GM12872 (cell line): Measurements from ENCODE around the gene CLASRP.

Source experiments
- TF ChIP-seq, protein P1 (sequence below): IDR thresholded peaks from 3 replicates; pipeline ENCODE4 v1.5.1; 2011; ENCODE audit warnings: low read depth, mild to moderate bottlenecking, low read length, moderate library complexity; ENCODE audit not compliant: insufficient read depth

CLASRP gene

DNA sequence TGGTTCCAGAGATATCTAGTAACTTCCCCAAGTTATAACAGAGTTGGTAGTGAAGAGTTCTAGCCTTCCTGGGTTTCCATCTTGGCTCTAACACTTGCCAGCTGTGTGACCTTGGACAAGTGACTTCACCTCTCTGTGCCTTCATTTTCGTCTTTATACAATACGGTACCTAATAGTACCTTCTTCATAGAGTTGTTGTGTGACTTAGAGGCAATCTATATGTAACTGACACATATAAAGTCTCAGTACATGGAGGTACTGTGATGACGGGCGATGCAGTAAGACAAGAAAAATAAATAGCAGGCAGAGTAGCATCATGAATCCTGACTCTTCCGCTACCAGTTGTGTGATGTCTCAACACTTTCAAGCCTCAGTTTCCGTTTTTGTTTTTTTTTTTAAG is 8.0 kb upstream of the CLASRP start:
- TF ChIP-seq, protein P1, sequence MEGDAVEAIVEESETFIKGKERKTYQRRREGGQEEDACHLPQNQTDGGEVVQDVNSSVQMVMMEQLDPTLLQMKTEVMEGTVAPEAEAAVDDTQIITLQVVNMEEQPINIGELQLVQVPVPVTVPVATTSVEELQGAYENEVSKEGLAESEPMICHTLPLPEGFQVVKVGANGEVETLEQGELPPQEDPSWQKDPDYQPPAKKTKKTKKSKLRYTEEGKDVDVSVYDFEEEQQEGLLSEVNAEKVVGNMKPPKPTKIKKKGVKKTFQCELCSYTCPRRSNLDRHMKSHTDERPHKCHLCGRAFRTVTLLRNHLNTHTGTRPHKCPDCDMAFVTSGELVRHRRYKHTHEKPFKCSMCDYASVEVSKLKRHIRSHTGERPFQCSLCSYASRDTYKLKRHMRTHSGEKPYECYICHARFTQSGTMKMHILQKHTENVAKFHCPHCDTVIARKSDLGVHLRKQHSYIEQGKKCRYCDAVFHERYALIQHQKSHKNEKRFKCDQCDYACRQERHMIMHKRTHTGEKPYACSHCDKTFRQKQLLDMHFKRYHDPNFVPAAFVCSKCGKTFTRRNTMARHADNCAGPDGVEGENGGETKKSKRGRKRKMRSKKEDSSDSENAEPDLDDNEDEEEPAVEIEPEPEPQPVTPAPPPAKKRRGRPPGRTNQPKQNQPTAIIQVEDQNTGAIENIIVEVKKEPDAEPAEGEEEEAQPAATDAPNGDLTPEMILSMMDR, result no peak

DNA sequence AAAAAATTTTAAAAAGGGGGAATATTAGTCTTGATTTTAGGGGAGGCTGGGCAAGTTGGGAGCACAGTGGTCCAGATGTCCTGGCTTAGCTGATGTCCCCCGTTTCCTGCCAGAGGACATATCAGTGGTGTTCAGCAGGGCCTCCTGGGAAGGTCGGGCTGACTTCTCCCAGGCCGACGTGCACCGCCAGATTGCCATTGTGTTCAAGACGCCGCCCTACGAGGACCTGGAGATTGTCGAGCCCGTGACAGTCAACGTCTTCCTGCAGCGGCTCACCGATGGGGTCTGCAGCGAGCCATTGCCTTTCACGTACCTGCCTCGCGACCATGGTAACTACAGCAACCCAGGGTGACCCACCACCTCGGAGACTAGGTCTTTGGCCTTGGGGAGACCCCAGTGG is 6.4 kb upstream of the CLASRP start:
- TF ChIP-seq, protein P1, result no peak

DNA sequence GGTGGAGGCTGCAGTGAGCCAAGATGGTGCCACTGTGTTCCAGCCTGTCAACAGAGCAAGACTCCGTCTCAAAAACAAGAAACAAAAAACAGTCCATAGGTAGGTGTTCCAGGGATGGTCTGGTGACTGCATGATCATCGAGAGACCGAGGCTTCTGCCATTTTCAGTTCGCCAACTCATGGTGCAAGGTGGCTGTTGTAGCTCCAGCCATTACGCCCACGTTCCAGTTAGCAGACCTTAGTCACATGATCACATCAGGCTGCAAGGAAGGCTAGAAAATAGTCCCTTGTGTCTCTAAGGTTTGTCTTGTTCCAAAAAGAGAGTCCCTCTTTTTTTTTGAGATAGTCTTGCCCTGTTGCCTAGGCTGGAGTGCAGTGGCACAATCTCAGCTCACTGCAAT is 3.1 kb upstream of the CLASRP start:
- TF ChIP-seq, protein P1, result no peak

DNA sequence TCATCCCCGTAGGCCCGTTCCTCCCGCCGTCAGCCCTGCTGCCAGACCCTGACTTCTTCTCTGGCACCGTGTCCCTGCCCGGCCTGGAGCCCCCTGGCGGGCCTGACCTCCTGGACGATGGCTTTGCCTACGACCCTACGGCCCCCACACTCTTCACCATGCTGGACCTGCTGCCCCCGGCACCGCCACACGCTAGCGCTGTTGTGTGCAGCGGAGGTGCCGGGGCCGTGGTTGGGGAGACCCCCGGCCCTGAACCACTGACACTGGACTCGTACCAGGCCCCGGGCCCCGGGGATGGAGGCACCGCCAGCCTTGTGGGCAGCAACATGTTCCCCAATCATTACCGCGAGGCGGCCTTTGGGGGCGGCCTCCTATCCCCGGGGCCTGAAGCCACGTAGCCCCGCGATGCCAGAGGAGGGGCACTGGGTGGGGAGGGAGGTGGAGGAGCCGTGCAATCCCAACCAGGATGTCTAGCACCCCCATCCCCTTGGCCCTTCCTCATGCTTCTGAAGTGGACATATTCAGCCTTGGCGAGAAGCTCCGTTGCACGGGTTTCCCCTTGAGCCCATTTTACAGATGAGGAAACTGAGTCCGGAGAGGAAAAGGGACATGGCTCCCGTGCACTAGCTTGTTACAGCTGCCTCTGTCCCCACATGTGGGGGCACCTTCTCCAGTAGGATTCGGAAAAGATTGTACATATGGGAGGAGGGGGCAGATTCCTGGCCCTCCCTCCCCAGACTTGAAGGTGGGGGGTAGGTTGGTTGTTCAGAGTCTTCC is 1.3 kb upstream of the CLASRP start:
- TF ChIP-seq, protein P1, result no peak

DNA sequence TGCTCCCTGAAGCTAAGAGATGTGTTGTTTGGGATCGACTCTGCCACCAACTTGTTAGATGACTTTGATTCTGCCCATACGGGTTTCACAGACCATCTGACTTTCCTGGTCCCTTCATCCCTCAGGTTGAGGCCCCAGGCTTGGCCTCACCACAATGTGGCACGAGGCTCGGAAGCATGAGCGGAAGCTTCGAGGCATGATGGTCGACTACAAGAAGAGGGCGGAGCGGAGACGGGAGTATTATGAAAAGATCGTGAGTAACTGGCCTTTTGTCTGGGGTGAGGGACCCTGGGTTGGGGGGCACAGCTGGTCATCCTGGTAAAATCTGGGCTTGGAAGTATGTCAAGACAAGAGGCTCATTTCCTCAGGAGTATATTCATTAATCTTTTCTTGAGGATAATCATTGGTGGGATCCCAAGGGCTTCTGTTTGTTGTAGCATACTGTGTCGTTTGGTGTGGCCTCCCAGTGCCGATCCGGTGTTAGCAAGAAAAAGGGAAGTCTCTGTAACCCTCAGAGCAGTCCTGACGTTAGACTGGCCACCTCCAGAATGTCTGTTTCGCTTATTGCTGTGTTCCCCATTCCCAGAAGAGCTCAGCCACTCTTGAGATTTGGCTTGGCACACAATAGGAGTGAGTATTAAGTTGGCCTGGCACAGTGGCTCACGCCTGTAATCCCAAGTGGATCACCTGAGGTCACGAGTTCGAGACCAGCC is 1.4 kb downstream of the CLASRP start:
- TF ChIP-seq, protein P1, result no peak

DNA sequence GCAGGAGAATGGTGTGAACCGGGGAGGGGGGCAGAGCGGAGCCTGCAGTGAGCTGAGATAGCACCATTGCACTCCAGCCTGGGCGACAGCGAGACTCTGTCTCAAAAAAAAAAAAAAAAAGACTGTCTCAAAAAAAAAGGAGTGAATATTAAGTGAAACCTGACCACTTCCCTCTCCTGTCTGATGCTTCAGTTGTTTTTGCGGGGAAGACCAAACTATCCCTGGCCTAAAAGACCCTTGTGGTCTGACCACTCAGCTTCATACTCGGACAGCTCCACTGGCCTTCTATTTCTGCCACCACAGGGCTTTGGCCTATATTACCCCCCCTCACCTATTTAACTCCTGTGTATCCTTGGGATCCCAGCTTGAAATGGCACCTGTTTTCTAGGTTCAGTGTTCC is 2.3 kb downstream of the CLASRP start:
- TF ChIP-seq, protein P1, result no peak

DNA sequence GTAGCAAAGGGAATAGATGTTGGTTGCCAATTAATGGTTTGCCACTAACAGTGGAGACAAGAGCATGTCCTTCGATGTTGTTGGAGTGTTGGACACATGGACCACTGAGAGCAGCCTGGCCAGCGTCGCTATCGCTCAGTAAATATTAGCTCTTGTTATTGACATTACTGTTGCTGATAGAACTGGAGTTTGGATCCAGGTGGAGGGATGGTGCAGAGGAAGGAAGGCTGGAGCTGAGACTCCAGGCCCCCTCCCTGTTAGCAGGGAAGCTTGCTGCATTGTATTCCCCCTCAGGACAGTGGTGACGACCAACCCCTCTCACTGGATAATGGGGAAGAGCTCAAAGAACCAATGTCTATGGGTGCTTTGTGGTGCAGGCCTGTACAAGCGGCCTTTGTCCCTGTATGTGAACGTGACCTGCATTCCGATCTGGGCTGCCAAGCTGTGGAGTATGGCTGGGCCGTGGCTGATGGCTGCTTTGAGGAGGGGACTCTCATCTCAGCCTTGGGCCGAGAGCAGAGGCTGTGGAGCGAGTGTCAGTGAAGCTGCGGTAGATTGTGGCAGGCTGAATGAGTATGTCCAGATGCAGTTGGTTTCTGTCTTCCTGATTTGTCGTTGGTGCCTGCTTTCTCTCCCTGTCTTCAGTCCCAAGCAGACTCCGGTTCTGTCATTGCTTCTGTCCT is 7.0 kb downstream of the CLASRP start:
- TF ChIP-seq, protein P1, result no peak
